Neuronal stem cell (in vitro differentiated cells): ENCODE measurements around the gene ZNF557.

Source experiments
- DNase-seq: peaks from one replicate; pipeline ENCODE4 v3.0.0-alpha.2; 2013; ENCODE audit warnings: low spot score
- H2AFZ ChIP-seq: one replicate; pipeline ENCODE4 v1.6.1; 2013; ENCODE audit warnings: mild to moderate bottlenecking, low read length, inconsistent platforms
- H2AK5ac ChIP-seq: 2 replicates; pipeline ENCODE4 v1.6.1; 2013; ENCODE audit warnings: low read depth, mild to moderate bottlenecking, inconsistent platforms, low read length, moderate library complexity, mixed read lengths
- H2BK120ac ChIP-seq: 2 replicates; pipeline ENCODE4 v1.6.1; 2013; ENCODE audit warnings: low read depth, mild to moderate bottlenecking, inconsistent platforms, low read length, moderate library complexity, mixed read lengths
- H2BK12ac ChIP-seq: one replicate; pipeline ENCODE4 v1.6.1; 2013; ENCODE audit warnings: low read length, inconsistent platforms
- H2BK15ac ChIP-seq: 2 replicates; pipeline ENCODE4 v1.6.1; 2013; ENCODE audit warnings: mild to moderate bottlenecking, low read length, inconsistent platforms, mixed read lengths
- H2BK5ac ChIP-seq: one replicate; pipeline ENCODE4 v1.6.1; 2013; ENCODE audit warnings: inconsistent platforms, mild to moderate bottlenecking, low read length, moderate library complexity
- H3K14ac ChIP-seq: one replicate; pipeline ENCODE4 v1.6.1; 2013; ENCODE audit warnings: low read length, inconsistent platforms
- H3K18ac ChIP-seq: 2 replicates; pipeline ENCODE4 v1.6.1; 2013; ENCODE audit warnings: low read length, inconsistent platforms
- H3K23ac ChIP-seq: 2 replicates; pipeline ENCODE4 v1.6.1; 2013; ENCODE audit warnings: low read depth, mild to moderate bottlenecking, mixed read lengths, low read length, inconsistent platforms; ENCODE audit not compliant: poor library complexity
- H3K27ac ChIP-seq: replicated peaks from 3 replicates; pipeline ENCODE4 v1.5.1; 2013; ENCODE audit warnings: low read length, inconsistent platforms
- H3K27me3 ChIP-seq, 3 experiments: 2 replicates each; pipeline ENCODE4 v1.6.1; 2013; ENCODE audit warnings: low read length in 3 of 3, mild to moderate bottlenecking in 2 of 3, inconsistent platforms in 1 of 3, low read depth in 1 of 3, mixed read lengths in 1 of 3, moderate library complexity in 1 of 3; ENCODE audit not compliant: control insufficient read depth in 3 of 3, insufficient read depth in 3 of 3
- H3K36me3 ChIP-seq, 2 donors: replicated peaks in 1 of 2; 2 replicates each; pipeline ENCODE4 v1.6.1; 2013; ENCODE audit warnings: low read length in 2 of 2; ENCODE audit not compliant: control insufficient read depth in 2 of 2, insufficient read depth in 2 of 2
- H3K4ac ChIP-seq: 2 replicates; pipeline ENCODE4 v1.6.1; 2013; ENCODE audit warnings: inconsistent platforms, mild to moderate bottlenecking, low read length, moderate library complexity
- H3K4me1 ChIP-seq, 2 donors: 1 replicate in 1 of 2; 2 replicates in 1 of 2; pipeline ENCODE4 v1.6.1; 2013; ENCODE audit warnings: low read length in 2 of 2, low read depth in 1 of 2; ENCODE audit not compliant: control insufficient read depth in 2 of 2, insufficient read depth in 1 of 2
- H3K4me2 ChIP-seq: one replicate; pipeline ENCODE4 v1.6.1; 2013; ENCODE audit warnings: mild to moderate bottlenecking, low read length, inconsistent platforms; ENCODE audit not compliant: insufficient read depth, poor library complexity, severe bottlenecking
- H3K4me3 ChIP-seq, 2 donors: 2 replicates each; pipeline ENCODE4 v1.5.1; 2013; ENCODE audit warnings: low read length in 2 of 2, mild to moderate bottlenecking in 2 of 2, inconsistent platforms in 1 of 2, moderate library complexity in 1 of 2
- H3K79me1 ChIP-seq: one replicate; pipeline ENCODE4 v1.6.1; 2013; ENCODE audit warnings: low read depth, mild to moderate bottlenecking, inconsistent platforms, low read length, moderate library complexity
- H3K9ac ChIP-seq: one replicate; pipeline ENCODE4 v1.6.1; 2013; ENCODE audit warnings: mild to moderate bottlenecking, low read depth, low read length, inconsistent platforms; ENCODE audit not compliant: poor library complexity
- H3K9me3 ChIP-seq, 2 donors: replicated peaks in 1 of 2; 2 replicates each; pipeline versions ENCODE3 to v1.6.1; 2013; ENCODE audit warnings: low read length in 2 of 2, mild to moderate bottlenecking in 2 of 2, inconsistent platforms in 1 of 2, low read depth in 1 of 2, mixed read lengths in 1 of 2, moderate library complexity in 1 of 2; ENCODE audit not compliant: control insufficient read depth in 2 of 2, insufficient read depth in 1 of 2
- H4K8ac ChIP-seq: one replicate; pipeline ENCODE4 v1.6.1; 2013; ENCODE audit warnings: low read depth, mild to moderate bottlenecking, inconsistent platforms, low read length, moderate library complexity
- H4K91ac ChIP-seq: one replicate; pipeline ENCODE4 v1.6.1; 2013; ENCODE audit warnings: low read length, low read depth, mild to moderate bottlenecking, inconsistent platforms; ENCODE audit not compliant: poor library complexity
- WGBS, 2 donors: extraction: QIAGEN DNeasy Blood & Tissue Kit; methylation state at CpG; one replicate each; pipeline ENCODE4 v1.1.7; 2013; ENCODE audit warnings: missing lambda C conversion rate in 2 of 2, mixed read lengths in 1 of 2; ENCODE audit not compliant: insufficient read length in 2 of 2, insufficient replicate concordance in 1 of 2; ENCODE audit errors: extremely low coverage in 2 of 2; 5-methylcytosine and 5-hydroxymethylcytosine counted together

Gene ZNF557

DNA sequence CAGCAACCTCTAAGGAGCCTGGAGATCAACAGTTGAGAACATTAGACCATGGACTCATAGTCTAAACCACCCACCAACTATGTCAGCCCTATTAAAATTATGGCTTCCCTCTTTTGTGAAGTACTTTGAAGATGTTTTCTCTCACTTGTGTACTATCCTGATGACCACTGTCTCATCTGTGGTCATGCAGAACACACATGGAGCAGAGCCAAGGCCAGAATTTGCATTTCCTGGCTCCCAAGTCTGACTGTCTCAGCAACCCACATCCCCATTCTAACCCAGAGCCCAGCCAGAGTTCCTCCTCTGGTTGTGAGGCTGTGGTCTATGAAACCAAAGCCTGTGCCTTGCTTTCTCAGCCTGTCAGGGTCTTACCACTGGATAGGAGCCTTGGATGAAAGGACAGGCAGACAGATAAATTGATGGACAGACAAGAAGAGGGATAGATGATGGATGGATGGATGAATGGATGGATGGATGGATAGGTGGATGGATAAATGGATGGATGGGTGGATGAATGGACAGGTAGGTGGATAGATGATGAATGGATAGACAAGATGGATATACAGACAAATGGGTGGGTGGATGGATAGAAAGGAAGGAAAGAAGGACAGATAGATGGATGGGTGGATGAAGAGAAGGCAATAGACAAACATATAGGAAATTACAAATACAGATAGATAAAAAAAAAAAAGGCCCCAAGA lies 35.4 kb downstream of the ZNF557 start:
- Histone ChIP-seq H2BK15ac (no peak overlapping the region), H3K14ac (no peak overlapping the region), H3K23ac (no peak overlapping the region), H2AK5ac (no peak overlapping the region), H2BK120ac (no peak overlapping the region), H3K36me3 (no peaks in the 10 kb centered on the region), H3K79me1 (no peaks in the 10 kb centered on the region), H4K8ac (no peak overlapping the region), H3K9me3 (peaks cover 5 to 8% of the 10 kb centered on the region in 2 donors), H2BK5ac (no peak overlapping the region), H4K91ac (no peak overlapping the region), H3K4me3 (no peak overlapping the region), H3K27ac (no peak overlapping the region), H2BK12ac (no peak overlapping the region), H3K27me3 (peaks cover 0 to 3% (median 0%) of the 10 kb centered on the region in 3 experiments), H3K4me1 (peaks cover 0 to under 1% of the 10 kb centered on the region in 2 donors), H3K4me2 (no peak overlapping the region), H3K4ac (no peak overlapping the region), H2AFZ (no peak overlapping the region), H3K9ac (no peak overlapping the region), H3K18ac (no peak overlapping the region)
- no peak for DNase-seq

DNA sequence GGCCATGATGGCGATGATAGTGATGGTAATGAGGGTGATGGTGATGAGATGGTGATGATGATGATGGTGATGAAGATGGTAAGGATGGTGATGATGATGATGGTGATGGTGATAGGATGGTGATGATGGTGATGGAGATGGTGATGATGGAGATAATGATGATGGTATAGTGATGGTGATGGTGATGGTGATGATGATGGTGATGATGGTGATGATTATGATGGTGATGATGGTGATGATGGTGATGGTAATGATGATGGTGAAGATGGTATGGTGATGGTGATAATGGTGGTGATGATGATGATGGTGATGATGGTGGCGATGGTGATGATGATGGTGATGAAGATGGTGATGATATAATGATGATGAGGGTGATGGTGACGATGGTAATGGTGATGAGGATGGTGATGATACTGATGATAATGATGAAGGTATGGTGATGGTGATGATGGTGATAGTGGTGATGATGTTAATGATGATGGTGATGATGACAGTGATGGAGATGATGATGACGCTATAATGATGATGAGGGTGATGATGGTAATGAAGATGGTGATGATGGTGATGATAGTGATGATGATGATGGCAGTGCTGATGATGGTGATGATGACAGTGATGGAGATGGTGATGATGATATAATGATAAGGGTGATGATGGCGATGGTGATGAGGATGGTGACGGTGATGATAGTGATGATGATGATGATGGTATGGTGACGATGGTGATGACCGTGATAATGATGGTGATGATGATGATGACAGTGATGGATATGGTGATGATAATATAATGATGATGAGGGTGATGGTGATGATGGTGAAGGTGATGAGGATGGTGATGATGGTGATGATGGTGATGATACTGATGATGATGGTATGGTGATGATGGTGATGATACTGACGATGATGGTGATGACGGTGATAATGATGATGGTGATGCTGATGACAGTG lies 37.5 kb downstream of the ZNF557 start:
- no peak for DNase-seq
- H2BK120ac ChIP-seq: no peak overlapping the region
- H3K18ac ChIP-seq: no peak overlapping the region
- H4K91ac ChIP-seq: no peak overlapping the region
- H3K9me3 ChIP-seq: peaks cover 5 to 8% of the 10 kb centered on the region in 2 donors
- peak overlapping the region; percentile 70 for H4K8ac ChIP-seq
- H3K9ac ChIP-seq: no peak overlapping the region
- no peak overlapping the region for H2AFZ ChIP-seq
- H2BK12ac ChIP-seq: no peak overlapping the region
- no peak overlapping the region for H3K27ac ChIP-seq
- H3K4me3 ChIP-seq: no peak overlapping the region
- no peak overlapping the region for H2BK5ac ChIP-seq
- no peak overlapping the region for H3K4me2 ChIP-seq
- H3K79me1 ChIP-seq: no peaks in the 10 kb centered on the region
- H3K4me1 ChIP-seq: no peaks in the 10 kb centered on the region
- WGBS, 2 donors: 100% methylated on average over 3 to 7 of the region's 10 CpGs
- H3K4ac ChIP-seq: no peak overlapping the region
- peaks cover 0 to 3% (median 0%) of the 10 kb centered on the region in 3 experiments for H3K27me3 ChIP-seq
- H2AK5ac ChIP-seq: no peak overlapping the region
- H3K14ac ChIP-seq: no peak overlapping the region
- no peak overlapping the region for H3K23ac ChIP-seq
- no peaks in the 10 kb centered on the region for H3K36me3 ChIP-seq
- no peak overlapping the region for H2BK15ac ChIP-seq

DNA sequence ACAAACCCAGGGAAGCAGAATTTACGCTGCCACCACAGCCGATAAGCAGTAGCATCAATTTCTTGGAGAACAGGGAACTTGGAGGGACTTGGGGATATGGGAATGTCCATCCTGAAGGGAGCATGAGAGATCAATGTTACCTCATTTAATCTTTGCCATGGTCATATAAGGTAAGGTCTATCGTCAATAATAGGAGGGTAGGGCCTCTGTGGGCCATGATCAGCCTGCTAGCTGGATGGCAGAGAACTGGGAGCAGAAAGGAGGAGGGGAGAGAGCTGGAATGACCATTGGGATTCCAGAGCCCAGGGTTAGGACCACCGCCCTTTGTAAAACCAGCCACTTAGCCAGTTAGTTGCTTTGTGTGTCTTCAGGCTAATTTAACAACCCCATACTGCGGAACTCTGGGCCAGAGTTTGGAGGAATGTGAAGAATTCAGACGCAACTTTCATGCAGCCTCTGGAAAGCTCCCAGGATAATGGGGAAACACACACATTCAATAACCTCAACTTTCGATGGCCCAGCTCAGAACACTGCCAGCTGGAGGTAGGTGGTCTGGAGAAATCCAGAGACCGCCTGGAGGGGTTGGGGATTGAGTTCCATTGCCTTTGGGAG lies 40.3 kb downstream of the ZNF557 start:
- no peak overlapping the region for H3K4ac ChIP-seq
- no peak overlapping the region for H4K8ac ChIP-seq
- H3K79me1 ChIP-seq: no peaks in the 10 kb centered on the region
- no peaks in the 10 kb centered on the region for H3K36me3 ChIP-seq
- no CpG with 5 or more reads among the region's 8 CpGs for WGBS, 2 donors
- H4K91ac ChIP-seq: no peak overlapping the region
- H3K27ac ChIP-seq: peak overlapping the region; percentile 64
- no peak overlapping the region for H3K23ac ChIP-seq
- no peak overlapping the region for H2AK5ac ChIP-seq
- peaks cover 0 to 3% (median 0%) of the 10 kb centered on the region in 3 experiments for H3K27me3 ChIP-seq
- no peak overlapping the region for H3K4me2 ChIP-seq
- H3K4me3 ChIP-seq: no peak overlapping the region
- no peak overlapping the region for H2BK15ac ChIP-seq
- H3K9me3 ChIP-seq: peaks cover 5 to 11% of the 10 kb centered on the region in 2 donors
- H3K14ac ChIP-seq: no peak overlapping the region
- no peaks in the 10 kb centered on the region for H3K4me1 ChIP-seq
- H2BK5ac ChIP-seq: no peak overlapping the region
- no peak overlapping the region for H3K18ac ChIP-seq
- H2BK12ac ChIP-seq: no peak overlapping the region
- no peak overlapping the region for H3K9ac ChIP-seq
- H2BK120ac ChIP-seq: no peak overlapping the region
- peak; percentile 36 for DNase-seq
- no peak overlapping the region for H2AFZ ChIP-seq

DNA sequence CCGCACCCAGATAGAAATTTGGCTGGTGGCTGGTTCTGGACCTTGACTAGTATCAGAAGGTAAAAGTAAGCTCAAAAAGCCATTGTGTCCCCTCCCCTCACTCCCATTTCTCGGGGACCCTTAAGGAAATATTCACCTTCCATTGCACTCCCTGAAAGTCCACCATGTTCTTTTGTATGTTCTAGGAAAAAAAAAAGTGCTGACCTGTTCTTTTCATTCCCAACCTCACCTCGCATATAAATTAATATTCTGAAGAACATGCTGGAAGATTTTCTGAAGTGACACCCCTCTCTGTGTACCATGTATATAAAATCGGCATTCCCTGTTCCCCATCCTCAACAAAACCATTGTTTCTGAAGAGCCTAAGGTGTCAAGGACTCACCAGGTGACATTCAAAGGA lies 43.2 kb downstream of the ZNF557 start:
- Histone ChIP-seq H2BK120ac (no peak overlapping the region), H3K36me3 (peaks cover 3 to 23% of the 10 kb centered on the region in 2 donors), H3K4me1 (no peaks in the 10 kb centered on the region), H2AFZ (no peak overlapping the region), H3K14ac (no peak overlapping the region), H3K4me2 (no peak overlapping the region), H3K27me3 (no peaks in the 10 kb centered on the region), H2BK12ac (no peak overlapping the region), H2BK15ac (no peak overlapping the region), H4K91ac (no peak overlapping the region), H3K18ac (no peak overlapping the region), H3K9ac (no peak overlapping the region), H3K79me1 (no peaks in the 10 kb centered on the region), H4K8ac (no peak overlapping the region), H3K23ac (no peak overlapping the region), H3K4me3 (no peak overlapping the region), H3K9me3 (peaks cover 0 to 8% of the 10 kb centered on the region in 2 donors), H2AK5ac (no peak overlapping the region), H2BK5ac (no peak overlapping the region), H3K4ac (no peak overlapping the region), H3K27ac (no peak overlapping the region)
- no CpG with 5 or more reads among the region's 4 CpGs for WGBS, 2 donors
- DNase-seq: no peak
